GM12878 (cell line): Measurements from ENCODE around the gene NEK2. TPM values are rescaled to one million over a fixed set of nuclear protein-coding genes. Genes with fewer than 3 reads are reported as not detected.
A peak's percentile ranks its signal among the peaks of the same experiment; 100 is the strongest.

ENCODE experiments used
- BCL11A ChIP-seq: IDR thresholded peaks from 2 replicates; pipeline ENCODE4 v1.6.1; 2011; ENCODE audit warnings: low read depth, low read length
- CREB1 ChIP-seq: IDR thresholded peaks from 2 replicates; pipeline ENCODE4 v1.6.1; 2012; ENCODE audit warnings: low read depth, mild to moderate bottlenecking, inconsistent platforms
- EGR1 ChIP-seq, 2 experiments: IDR thresholded peaks; 1 replicate in 1 of 2; 2 replicates in 1 of 2; pipeline ENCODE4 v1.6.1; 2011 to 2012; ENCODE audit warnings: low read depth in 2 of 2, low read length in 2 of 2, borderline replicate concordance in 1 of 2, mild to moderate bottlenecking in 1 of 2, moderate library complexity in 1 of 2
- JUNB ChIP-seq: IDR thresholded peaks from 2 replicates; pipeline ENCODE4 v1.6.1; 2016; ENCODE audit warnings: antibody characterized with exemption, mild to moderate bottlenecking
- KAT2A ChIP-seq: conservative IDR thresholded peaks from 2 replicates; pipeline ENCODE4 v1.6.1; 2011; ENCODE audit warnings: low read depth, low read length; ENCODE audit not compliant: control insufficient read depth
- LARP7 ChIP-seq: fragments of 450-650 bp; IDR thresholded peaks from 2 replicates; pipeline ENCODE4 v1.6.1; 2017; ENCODE audit warnings: mild to moderate bottlenecking
- MEF2B ChIP-seq: fragments of 450-650 bp; IDR thresholded peaks from 2 replicates; pipeline ENCODE4 v1.6.1; 2018; ENCODE audit warnings: mild to moderate bottlenecking, moderate library complexity; ENCODE audit not compliant: partially characterized antibody, poor library complexity, severe bottlenecking
- NFYB ChIP-seq: IDR thresholded peaks from 2 replicates; pipeline ENCODE4 v1.6.1; 2011; ENCODE audit warnings: low read depth, mild to moderate bottlenecking, low read length, improper control_type of control experiment, moderate library complexity; ENCODE audit not compliant: insufficient read depth
- NKRF ChIP-seq: fragments of 450-650 bp; conservative IDR thresholded peaks from 2 replicates; pipeline ENCODE4 v1.6.1; 2017; ENCODE audit warnings: mild to moderate bottlenecking, moderate library complexity
- NR2F1 ChIP-seq: fragments of 450-650 bp; conservative IDR thresholded peaks from 2 replicates; pipeline ENCODE4 v1.6.1; 2017; ENCODE audit warnings: mild to moderate bottlenecking
- PAX5 ChIP-seq: IDR thresholded peaks from 2 replicates; pipeline ENCODE4 v1.6.1; 2011; ENCODE audit warnings: low read depth, low read length, borderline replicate concordance
- SMAD5 ChIP-seq: IDR thresholded peaks from 2 replicates; pipeline ENCODE4 v1.6.1; 2016; ENCODE audit warnings: antibody characterized with exemption, low read depth
- SUPT20H ChIP-seq: IDR thresholded peaks from 2 replicates; pipeline ENCODE4 v1.6.1; 2011; ENCODE audit warnings: low read depth, mild to moderate bottlenecking, low read length, moderate library complexity, borderline replicate concordance; ENCODE audit not compliant: control insufficient read depth
- TARDBP ChIP-seq: IDR thresholded peaks from 2 replicates; pipeline ENCODE4 v1.6.1; 2016; ENCODE audit warnings: borderline replicate concordance
- TBL1XR1 ChIP-seq: IDR thresholded peaks from 2 replicates; pipeline ENCODE4 v1.6.1; 2012; ENCODE audit warnings: low read depth, low read length, improper control_type of control experiment
- ZBTB40 ChIP-seq: fragments of 450-650 bp; IDR thresholded peaks from 2 replicates; pipeline ENCODE4 v1.6.1; 2016; ENCODE audit warnings: mild to moderate bottlenecking, moderate library complexity, borderline replicate concordance
- ZNF217 ChIP-seq: fragments of 450-650 bp; IDR thresholded peaks from 2 replicates; pipeline ENCODE4 v1.6.1; 2017; ENCODE audit warnings: antibody characterized with exemption, mild to moderate bottlenecking
- ZNF622 ChIP-seq: fragments of 450-650 bp; IDR thresholded peaks from 2 replicates; pipeline ENCODE4 v1.6.1; 2017; ENCODE audit warnings: mild to moderate bottlenecking, inconsistent platforms
- polyA plus RNA-seq, 11 experiments: library from polyadenylated mRNA; depleted of rRNA in 4 of 11; unstranded in 6 of 11; stranded (reverse) in 5 of 11; fragments of >200 nt; fragmentation: Nextera tagmentation in 4 of 11; fragmentation: Illumina TruSeq in 1 of 11; extraction: Ambion mirVana in 4 of 11; extraction: Trizol in 1 of 11; gene quantifications; 1 replicate in 1 of 11; 2 replicates in 10 of 11; pipeline versions ENCODE4 v1.2.1 to v1.2.3, GENCODE V29; 2011 to 2016; ENCODE audit warnings: inconsistent platforms in 2 of 11, missing spikeins in 2 of 11, low read depth in 1 of 11
- total RNA-seq, 4 experiments: library from RNA; depleted of rRNA in 3 of 4; stranded (reverse); fragments of >200 nt in 3 of 4; fragmentation: Illumina TruSeq in 1 of 4; extraction: Trizol in 1 of 4; gene quantifications; 2 replicates each; pipeline versions ENCODE4 v1.2.1 to v1.2.3, GENCODE V29; 2013 to 2021
- TF ChIP-seq, protein P1 (sequence below): fragments of 150-350 bp; IDR thresholded peaks from 2 replicates; pipeline ENCODE4 v1.6.1; 2014; ENCODE audit warnings: mild to moderate bottlenecking, low read depth, low read length
- TF ChIP-seq, protein P2 (sequence below): fragments of 450-650 bp; IDR thresholded peaks from 2 replicates; pipeline ENCODE4 v1.6.1; 2018; ENCODE audit warnings: borderline replicate concordance, mild to moderate bottlenecking; ENCODE audit not compliant: partially characterized antibody

Gene NEK2
- total and polyA plus RNA-seq, 10 of the 15 experiments (the other 5 are each of a cell fraction or from before 2014, with no cell fraction given): 16.7 to 49.7 (median 36.9) TPM

GRCh38 chr1:211697356-211697755, 21.9 kb upstream of the NEK2 start (continued):
- TF ChIP-seq PAX5 (no peak; the same call in 1 of the 2 replicates), NR2F1 (0 out of 2 replicates have a peak, but pooled peaks have one; percentile 46), SMAD5 (no peak), ZNF217 (no peak), ZNF622 (no peak), ZBTB40 (no peak), KAT2A (no peak), CREB1 (0 out of 2 replicates have a peak, but pooled peaks have one; percentile 35), NFYB (no peak), MEF2B (peak; percentile 100), BCL11A (peak; percentile 85), TBL1XR1 (0 out of 2 replicates have a peak, but pooled peaks have one; percentile 44), EGR1 (IDR thresholded peaks at IDR 0.05; ENCODE audit: borderline replicate concordance in 1 of 2, low read depth in 2 of 2, low read length in 2 of 2) (no peak), TARDBP (no peak), LARP7 (no peak; the same call in 1 of the 2 replicates), SUPT20H (no peak), NKRF (no peak), JUNB (peak; percentile 34)
- TF ChIP-seq, protein P1, sequence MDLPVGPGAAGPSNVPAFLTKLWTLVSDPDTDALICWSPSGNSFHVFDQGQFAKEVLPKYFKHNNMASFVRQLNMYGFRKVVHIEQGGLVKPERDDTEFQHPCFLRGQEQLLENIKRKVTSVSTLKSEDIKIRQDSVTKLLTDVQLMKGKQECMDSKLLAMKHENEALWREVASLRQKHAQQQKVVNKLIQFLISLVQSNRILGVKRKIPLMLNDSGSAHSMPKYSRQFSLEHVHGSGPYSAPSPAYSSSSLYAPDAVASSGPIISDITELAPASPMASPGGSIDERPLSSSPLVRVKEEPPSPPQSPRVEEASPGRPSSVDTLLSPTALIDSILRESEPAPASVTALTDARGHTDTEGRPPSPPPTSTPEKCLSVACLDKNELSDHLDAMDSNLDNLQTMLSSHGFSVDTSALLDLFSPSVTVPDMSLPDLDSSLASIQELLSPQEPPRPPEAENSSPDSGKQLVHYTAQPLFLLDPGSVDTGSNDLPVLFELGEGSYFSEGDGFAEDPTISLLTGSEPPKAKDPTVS: no peak
- TF ChIP-seq, protein P2, sequence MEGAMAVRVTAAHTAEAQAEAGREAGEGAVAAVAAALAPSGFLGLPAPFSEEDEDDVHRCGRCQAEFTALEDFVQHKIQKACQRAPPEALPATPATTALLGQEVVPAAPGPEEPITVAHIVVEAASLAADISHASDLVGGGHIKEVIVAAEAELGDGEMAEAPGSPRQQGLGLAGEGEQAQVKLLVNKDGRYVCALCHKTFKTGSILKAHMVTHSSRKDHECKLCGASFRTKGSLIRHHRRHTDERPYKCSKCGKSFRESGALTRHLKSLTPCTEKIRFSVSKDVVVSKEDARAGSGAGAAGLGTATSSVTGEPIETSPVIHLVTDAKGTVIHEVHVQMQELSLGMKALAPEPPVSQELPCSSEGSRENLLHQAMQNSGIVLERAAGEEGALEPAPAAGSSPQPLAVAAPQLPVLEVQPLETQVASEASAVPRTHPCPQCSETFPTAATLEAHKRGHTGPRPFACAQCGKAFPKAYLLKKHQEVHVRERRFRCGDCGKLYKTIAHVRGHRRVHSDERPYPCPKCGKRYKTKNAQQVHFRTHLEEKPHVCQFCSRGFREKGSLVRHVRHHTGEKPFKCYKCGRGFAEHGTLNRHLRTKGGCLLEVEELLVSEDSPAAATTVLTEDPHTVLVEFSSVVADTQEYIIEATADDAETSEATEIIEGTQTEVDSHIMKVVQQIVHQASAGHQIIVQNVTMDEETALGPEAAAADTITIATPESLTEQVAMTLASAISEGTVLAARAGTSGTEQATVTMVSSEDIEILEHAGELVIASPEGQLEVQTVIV: no peak
